ENCODE data around the gene CDH1.
"Not testable (repeated sequence)": the region's sequence is repeated elsewhere in the genome, so short reads cannot be mapped to it uniquely, and the experiment has no call there.

Gene CDH1

DNA sequence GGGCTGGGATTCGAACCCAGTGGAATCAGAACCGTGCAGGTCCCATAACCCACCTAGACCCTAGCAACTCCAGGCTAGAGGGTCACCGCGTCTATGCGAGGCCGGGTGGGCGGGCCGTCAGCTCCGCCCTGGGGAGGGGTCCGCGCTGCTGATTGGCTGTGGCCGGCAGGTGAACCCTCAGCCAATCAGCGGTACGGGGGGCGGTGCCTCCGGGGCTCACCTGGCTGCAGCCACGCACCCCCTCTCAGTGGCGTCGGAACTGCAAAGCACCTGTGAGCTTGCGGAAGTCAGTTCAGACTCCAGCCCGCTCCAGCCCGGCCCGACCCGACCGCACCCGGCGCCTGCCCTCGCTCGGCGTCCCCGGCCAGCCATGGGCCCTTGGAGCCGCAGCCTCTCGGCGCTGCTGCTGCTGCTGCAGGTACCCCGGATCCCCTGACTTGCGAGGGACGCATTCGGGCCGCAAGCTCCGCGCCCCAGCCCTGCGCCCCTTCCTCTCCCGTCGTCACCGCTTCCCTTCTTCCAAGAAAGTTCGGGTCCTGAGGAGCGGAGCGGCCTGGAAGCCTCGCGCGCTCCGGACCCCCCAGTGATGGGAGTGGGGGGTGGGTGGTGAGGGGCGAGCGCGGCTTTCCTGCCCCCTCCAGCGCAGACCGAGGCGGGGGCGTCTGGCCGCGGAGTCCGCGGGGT, at the start of gene CDH1:
CDH1 (plus strand) TSS at position 247 of the 684 bp plus-strand sequence; CDS start at position 371, 124 bp downstream.
- H3K27ac ChIP-seq = peak within 1 kb of the TSS; percentile 100
- DNase-seq (ENCODE audit: low read depth, low spot score) = no peak

- no peak for DNase-seq (ENCODE audit: low read depth, low spot score)
- no peak overlapping the region for H3K27ac ChIP-seq
These were observed 47.2 kb upstream of the CDH1 start for GRCh38 chr16:68689921-68690320.

DNA sequence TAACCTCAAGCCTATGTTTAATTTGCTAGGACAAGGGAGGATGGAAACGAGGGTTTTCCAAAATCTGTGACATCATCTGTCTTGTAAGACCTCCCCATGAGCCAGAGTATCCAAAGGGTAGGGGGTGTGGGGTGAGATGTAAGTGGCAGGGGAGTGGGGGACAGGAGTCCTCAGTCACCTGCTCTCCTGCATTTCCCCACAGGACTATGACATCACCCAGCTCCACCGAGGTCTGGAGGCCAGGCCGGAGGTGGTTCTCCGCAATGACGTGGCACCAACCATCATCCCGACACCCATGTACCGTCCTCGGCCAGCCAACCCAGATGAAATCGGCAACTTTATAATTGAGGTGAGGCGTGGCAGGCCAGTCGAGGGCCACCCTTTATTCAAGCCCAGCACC, 41.5 kb upstream of the CDH1 start:
- DNase-seq (ENCODE audit: low read depth, low spot score) = no peak
- H3K27ac ChIP-seq = no peak overlapping the region

- H3K27ac ChIP-seq = no peak overlapping the region
- DNase-seq (ENCODE audit: low read depth, low spot score) = no peak
These were observed 40.6 kb upstream of the CDH1 start for GRCh38 chr16:68696514-68696913.

- DNase-seq (ENCODE audit: low read depth, low spot score) = no peak
- H3K27ac ChIP-seq = no peak overlapping the region
These were observed 39.0 kb upstream of the CDH1 start for GRCh38 chr16:68698091-68698490.

- no peak overlapping the region for H3K27ac ChIP-seq
- no peak for DNase-seq (ENCODE audit: low read depth, low spot score)
These were observed 37.0 kb upstream of the CDH1 start for GRCh38 chr16:68700120-68700519.

DNA sequence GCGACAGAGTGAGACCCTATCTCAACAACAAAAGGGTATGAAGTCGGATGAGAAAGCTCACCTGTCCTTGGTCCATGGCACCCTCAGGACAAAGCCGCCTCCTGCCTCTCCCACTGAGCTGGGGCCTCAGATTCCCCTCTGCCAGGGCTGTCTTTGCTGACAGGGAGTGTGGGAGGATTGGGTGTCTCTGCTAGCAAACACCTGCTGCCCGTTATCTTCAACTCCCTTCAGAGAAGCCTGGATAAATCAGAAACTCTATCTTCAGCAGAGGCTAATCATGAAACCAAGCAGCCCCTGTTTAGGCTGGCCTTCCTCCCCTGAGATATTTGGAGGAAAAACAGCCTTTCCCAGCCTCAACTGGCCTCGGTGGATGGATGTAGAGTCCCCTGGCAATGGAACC, 36.3 kb upstream of the CDH1 start:
- DNase-seq (ENCODE audit: low read depth, low spot score) = no peak
- no peak overlapping the region for H3K27ac ChIP-seq

- H3K27ac ChIP-seq = no peak overlapping the region
- peak; percentile 36 for DNase-seq (ENCODE audit: low read depth, low spot score)
These were observed 32.7 kb upstream of the CDH1 start for GRCh38 chr16:68704232-68704867.

GRCh38 chr16:68707340-68708152, 29.5 kb upstream of the CDH1 start:
- DNase-seq (ENCODE audit: low read depth, low spot score) = peak; percentile 60
- H3K27ac ChIP-seq = peak overlapping the region; percentile 83

- DNase-seq (ENCODE audit: low read depth, low spot score) = no peak
- no peak overlapping the region for H3K27ac ChIP-seq
These were observed 26.9 kb upstream of the CDH1 start for GRCh38 chr16:68710211-68710610.

- no peak for DNase-seq (ENCODE audit: low read depth, low spot score)
- H3K27ac ChIP-seq = no peak overlapping the region
These were observed 25.5 kb upstream of the CDH1 start for GRCh38 chr16:68711421-68712139.

DNA sequence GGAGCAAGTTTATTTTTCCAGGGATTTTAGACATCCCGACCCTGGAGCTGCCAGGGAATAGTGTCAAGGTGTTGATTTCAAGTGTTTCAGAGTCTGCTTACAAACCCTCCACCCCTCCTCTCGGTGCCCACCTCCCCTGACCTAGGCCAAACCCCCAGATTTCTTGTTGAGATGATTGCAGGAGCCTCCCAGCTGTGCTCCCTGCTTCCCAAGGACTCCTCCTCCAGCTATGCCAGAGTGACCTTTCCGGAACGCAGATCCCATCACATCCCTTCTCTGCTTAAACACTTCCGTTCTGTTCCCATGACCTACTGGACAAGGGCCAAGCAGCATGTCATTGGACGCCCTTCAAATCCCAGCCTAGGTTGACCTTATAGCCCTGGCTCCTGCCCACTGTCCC, 23.7 kb upstream of the CDH1 start:
- H3K27ac ChIP-seq = no peak overlapping the region
- DNase-seq (ENCODE audit: low read depth, low spot score) = no peak

- H3K27ac ChIP-seq = no peak overlapping the region
- DNase-seq (ENCODE audit: low read depth, low spot score) = no peak
These were observed 21.6 kb upstream of the CDH1 start for GRCh38 chr16:68715471-68715870.

GRCh38 chr16:68716516-68716915, 20.6 kb upstream of the CDH1 start:
- DNase-seq (ENCODE audit: low read depth, low spot score) = not testable (repeated sequence)

DNA sequence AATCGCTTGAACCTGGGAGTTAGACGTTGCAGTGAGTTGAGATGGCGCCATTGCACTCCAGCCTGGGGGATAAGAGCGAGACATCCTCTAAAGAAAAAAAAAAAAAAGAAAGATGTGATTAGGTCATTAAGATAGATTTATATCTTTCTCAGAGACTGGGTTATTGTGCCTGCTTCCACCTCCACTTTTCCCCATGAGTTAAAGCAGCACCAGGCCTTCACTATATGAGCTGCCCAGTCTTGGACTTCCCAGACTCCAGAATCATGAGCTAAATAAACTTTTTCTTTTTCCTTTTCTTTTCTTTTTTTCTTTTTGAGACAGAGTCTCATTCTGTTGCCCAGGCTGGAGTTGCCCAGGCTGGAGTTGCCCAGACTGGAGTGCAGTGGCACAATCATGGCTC, 19.4 kb upstream of the CDH1 start:
- DNase-seq (ENCODE audit: low read depth, low spot score) = no peak
- H3K27ac ChIP-seq = no peak overlapping the region

More at GRCh38 chr16:68716516-68716915, 20.6 kb upstream of the CDH1 start:
- not testable (repeated sequence) for H3K27ac ChIP-seq

DNA sequence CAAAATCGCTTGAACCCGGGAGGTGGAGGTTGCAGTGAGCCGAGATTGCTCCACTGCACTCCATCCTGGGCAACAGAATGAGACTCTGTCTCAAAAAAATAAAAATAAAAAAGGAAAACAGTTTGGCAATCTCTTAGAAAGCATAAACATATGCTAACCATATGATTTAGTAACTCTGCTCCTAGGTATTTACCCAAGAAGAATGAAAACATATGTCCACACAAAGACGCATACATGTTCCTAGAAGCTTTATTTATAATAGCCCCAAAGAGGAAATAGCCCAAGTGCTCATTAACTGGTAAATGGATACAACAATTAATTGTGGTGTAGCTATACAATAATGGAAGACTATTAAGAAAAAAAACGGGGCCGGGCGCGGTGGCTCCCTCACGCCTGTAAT, 18.5 kb upstream of the CDH1 start:
- no peak overlapping the region for H3K27ac ChIP-seq
- no peak for DNase-seq (ENCODE audit: low read depth, low spot score)

DNA sequence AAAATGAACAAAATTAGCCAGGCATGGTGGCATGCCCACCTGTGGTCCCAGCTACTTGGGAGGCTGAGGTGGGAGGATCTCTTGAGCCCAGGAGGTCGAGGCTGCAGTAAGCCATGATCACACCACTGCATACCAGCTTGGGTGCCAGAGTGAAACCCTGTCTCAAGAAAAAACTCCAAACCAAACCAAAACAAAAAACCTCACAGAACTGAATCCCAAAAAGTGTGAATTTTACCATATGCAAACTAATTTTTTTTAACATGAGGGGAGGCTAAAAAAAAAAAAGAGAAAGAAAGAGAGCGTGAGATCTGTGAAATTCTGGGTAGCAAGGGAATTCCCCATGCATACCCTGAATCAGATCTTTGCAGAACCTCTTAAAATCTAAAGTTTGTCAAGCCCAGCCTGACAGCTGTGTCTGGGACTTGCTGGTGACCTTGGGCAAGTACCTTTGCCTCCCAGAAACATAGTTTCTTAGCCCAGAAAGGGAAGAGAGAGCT, 17.1 kb upstream of the CDH1 start:
- no peak overlapping the region for H3K27ac ChIP-seq
- no peak for DNase-seq (ENCODE audit: low read depth, low spot score)

DNA sequence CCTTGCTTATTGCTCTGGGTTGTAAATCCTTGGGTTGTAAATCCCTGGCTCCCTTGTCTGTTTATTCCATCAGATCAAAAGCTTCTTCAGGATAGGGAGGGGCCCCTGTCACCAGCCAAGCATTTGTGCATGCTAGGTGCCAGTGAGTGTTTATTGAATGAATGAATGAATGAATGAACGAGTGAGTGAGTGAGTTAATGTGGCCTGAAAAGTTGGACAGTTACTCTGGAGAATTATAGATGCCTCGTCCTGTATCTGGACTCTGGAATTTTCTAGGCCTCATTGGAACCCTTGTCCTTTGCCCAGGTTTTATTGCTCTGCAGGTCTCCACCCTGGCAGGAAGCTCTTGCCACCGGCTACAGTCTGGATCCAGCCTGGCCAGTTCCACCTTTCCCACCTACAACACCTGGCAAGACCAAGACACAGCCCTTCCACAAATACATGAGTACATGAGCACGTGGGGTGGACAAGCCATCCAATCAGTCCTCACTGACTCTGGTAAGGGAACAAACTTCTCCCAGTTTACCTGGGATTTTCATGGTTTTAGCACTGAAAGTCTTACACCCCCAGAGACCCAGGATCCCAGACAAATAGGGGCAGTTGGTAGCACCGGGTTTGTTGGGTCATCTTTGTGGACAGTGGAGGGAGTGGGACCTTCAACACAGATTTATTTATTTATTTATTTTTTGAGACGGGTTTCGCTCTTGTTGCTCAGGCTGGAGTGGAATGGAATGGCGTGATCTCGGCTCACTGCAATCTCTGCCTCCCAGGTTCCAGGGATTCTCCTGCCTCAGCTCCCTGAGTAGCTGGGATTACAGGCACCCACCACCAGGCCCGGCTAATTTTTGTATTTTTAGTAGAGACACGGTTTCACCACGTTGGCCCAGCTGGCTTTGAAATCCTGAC, 14.7 kb upstream of the CDH1 start:
- no peak for DNase-seq (ENCODE audit: low read depth, low spot score)
- no peak overlapping the region for H3K27ac ChIP-seq

DNA sequence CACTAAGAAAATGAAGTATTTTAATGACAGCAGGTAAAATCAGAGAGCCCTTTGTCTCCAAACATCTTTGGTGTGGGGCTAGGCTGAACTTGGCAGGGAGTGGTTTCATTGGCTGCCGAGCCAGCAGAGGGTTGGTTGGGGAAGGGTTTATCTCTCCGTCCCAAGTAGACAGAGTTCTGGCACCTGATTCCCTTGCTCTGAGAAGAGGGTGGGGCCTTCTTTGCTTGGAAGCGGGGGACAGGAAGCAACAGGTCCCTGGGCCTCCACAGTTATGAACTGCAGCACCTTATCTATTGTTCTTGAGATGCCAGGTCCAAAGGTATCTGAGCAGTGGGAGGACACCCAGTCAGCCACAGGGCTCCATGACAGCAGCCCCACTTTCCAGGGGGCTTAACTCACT, 12.3 kb upstream of the CDH1 start:
- H3K27ac ChIP-seq = no peak overlapping the region
- DNase-seq (ENCODE audit: low read depth, low spot score) = no peak
